D721Med (cell line): ENCODE results near the gene PNPO.
A peak's percentile ranks its signal among the peaks of the same experiment; 100 is the strongest.

Source experiments
- DNase-seq: peaks from one replicate; pipeline ENCODE4 v3.0.0; 2011; ENCODE audit warnings: low spot score; ENCODE audit not compliant: insufficient read length
- FAIRE-seq: peaks from 2 replicates; lab custom pipeline; 2011; peaks lifted over from hg19 to GRCh38; lab: Jason Lieb, UNC
- TF ChIP-seq, protein P1 (sequence below): IDR thresholded peaks from 2 replicates; pipeline ENCODE4 v1.5.1; 2012; ENCODE audit warnings: mild to moderate bottlenecking, control low read depth; ENCODE audit not compliant: insufficient read depth; ENCODE audit errors: missing control alignments

PNPO gene

DNA sequence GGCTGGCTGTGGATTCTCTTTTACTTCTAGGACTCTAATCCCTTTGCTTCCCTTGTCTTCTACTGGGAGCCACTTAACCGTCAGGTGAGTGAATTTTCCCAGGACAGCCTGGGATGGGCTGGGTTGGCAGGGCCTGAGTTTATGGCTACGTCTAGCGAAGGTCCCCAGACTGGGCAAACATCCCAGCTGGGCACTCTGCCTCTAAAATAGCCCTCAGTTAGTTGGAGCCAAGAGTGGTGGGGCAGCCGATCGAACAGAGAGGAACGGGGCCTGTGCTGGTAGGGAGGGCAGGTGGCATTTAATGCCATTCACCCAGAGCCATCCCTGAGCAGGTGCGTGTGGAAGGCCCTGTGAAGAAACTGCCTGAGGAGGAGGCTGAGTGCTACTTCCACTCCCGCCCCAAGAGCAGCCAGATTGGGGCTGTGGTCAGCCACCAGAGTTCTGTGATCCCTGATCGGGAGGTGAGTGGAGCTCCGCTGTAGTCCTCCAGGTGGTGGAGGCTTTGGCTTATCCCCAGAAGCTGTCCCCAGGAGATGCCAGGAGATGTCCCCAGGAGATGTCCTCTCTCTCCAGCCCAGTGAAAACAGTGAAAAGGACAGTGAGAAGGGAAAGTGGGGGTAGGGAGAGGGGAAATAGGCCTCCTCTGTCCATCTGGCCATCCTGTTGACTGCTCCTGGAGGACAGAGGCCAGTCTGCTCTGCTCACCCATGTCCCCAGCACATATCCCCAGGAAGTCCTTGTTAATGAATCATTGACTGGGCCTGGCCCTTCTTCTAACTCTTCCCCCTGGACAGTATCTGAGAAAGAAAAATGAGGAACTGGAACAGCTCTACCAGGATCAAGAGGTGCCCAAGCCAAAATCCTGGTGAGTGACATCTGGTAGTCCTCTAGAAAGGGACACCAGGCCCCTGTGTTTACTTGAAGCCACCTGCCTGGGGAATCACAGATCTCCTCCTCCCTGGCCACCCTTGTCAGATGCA, 4.4 kb downstream of the PNPO start:
- TF ChIP-seq, protein P1, sequence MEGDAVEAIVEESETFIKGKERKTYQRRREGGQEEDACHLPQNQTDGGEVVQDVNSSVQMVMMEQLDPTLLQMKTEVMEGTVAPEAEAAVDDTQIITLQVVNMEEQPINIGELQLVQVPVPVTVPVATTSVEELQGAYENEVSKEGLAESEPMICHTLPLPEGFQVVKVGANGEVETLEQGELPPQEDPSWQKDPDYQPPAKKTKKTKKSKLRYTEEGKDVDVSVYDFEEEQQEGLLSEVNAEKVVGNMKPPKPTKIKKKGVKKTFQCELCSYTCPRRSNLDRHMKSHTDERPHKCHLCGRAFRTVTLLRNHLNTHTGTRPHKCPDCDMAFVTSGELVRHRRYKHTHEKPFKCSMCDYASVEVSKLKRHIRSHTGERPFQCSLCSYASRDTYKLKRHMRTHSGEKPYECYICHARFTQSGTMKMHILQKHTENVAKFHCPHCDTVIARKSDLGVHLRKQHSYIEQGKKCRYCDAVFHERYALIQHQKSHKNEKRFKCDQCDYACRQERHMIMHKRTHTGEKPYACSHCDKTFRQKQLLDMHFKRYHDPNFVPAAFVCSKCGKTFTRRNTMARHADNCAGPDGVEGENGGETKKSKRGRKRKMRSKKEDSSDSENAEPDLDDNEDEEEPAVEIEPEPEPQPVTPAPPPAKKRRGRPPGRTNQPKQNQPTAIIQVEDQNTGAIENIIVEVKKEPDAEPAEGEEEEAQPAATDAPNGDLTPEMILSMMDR = no peak
- no peak for FAIRE-seq
- no peak for DNase-seq

DNA sequence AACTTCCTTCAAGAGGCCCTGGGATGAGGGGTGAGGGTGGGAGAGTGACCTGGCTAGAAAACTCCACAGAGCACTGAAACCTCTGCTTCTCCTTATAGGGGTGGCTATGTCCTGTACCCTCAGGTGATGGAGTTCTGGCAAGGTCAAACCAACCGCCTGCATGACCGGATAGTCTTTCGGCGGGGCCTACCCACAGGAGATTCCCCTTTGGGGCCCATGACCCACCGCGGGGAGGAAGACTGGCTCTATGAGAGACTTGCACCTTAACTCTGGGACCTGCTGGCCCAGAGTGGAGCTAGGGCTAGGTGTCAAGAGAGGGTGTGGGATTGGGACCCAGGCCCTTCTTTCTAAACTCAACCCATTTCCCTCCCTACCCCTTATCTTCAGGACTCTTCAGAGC, 5.1 kb downstream of the PNPO start:
- DNase-seq (no peak), FAIRE-seq (no peak)
- TF ChIP-seq, protein P1 = no peak

DNA sequence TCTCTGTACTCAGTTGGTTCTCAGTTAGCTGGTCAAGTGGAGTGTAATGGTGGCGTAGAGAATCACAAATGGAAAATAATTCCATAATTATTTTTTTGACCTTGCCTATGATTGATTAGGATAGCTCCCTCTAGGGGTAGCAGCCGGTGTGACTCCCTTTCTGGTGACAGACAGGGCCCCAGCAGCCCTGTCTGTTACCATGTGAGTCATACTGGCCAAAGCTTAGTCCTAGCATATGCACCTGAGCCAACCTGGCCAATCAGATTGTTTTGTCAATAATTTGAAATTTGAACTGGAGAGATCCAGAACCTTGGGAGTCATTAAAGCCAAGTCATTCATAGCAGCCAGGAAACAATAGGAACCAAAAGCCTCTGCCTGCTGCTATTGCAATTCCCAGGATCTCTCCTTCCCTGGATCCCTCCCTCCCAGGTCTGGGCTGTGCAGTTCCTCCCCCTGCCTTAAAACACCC, 5.6 kb downstream of the PNPO start:
- DNase-seq (peak; percentile 42), FAIRE-seq (no peak)
- TF ChIP-seq, protein P1 = peak; percentile 72

DNA sequence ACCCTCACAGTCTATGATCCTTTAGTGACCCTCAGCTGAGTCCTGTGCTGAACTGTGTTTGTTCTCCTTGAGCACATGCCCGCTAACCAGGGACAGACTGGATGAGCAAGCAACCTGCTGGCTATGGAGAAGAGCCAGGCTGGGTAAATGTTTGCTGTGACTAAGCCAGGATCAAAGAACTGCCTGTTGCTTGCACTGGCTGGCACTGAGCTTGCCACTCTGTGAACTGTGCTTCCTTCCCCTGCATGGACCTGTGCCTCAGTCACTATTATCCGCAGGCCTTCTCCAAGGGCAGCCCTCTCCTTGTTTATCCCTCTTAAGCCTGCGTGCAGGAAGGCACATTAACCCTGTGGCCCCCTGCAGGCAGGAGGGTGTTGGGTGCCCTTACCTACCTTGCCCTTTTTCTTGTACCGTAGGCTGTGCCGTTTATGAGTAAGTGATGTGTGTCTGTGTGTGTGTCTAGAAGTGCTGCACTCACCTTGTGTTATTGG, 7.4 kb downstream of the PNPO start:
- no peak for FAIRE-seq
- no peak for DNase-seq
- TF ChIP-seq, protein P1 = peak; percentile 9

DNA sequence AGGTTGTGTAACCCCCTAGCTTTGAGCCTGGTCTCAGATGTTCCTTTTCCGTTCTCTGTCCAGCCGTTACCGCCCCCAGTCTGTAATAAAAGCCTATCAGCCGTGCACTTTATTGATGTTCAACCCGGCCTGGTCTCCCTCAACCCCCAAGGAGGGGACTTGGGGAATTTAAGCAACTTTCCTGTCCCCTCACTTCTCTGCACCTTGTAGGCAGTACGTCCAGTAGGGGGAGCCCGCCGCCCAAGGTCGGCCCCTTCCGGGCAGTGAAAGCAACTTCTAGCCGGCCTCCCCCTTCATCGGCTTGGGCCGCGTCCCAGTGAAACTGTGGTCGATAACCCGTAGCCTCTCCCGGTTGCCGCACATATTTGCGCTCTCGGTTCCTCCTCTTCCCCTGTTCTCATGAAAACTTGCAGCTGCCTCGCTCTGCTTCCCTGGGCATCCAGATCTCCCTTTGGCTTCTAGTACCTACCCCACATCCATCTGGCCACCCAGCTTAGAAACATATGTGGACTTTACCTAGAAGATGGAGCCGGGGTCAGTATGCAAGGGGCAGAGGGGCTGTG, 7.9 kb downstream of the PNPO start:
- FAIRE-seq (no peak), DNase-seq (peak; percentile 57)
- TF ChIP-seq, protein P1 = peak; percentile 96

DNA sequence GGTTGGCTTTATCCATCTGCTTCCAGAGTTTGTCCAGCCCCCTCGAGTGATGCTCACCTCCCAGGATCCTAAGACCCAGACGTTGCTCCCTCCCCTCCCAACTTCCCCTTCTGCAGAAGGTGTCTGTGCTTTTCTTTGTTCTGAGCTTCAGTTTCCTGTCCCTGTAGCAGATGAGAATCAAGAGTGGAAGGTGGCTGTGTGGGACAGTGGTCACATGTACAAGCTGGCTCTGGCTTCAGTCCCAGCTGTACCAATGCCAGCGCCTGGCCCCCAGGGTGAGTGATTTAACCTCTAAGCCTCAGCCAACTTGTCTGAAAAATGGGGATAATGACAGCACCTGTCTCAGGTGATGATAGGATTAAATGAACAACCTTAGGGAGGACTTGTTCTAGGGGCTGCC, 8.6 kb downstream of the PNPO start:
- FAIRE-seq = no peak
- TF ChIP-seq, protein P1 = no peak
- DNase-seq = no peak

DNA sequence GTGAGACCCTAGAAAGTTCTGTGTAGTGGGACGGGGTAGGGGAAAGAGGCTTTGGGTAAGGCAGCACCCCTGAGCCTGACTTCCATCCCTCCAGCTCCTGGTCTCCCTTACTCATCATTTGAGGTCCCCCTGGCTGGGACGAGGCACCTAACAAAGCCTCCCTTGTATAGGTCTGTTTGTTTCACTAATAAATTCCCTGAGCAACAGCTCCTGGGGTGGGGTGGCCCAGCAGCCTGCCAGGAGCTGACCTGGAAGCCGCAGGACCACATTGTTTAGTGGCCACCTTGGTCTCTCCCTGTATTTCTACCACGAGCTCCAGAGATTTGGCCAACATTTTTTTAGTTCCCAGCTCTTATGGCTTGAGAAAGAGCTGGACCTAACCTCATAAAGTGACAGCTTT, 9.1 kb downstream of the PNPO start:
- FAIRE-seq (no peak), DNase-seq (no peak)
- TF ChIP-seq, protein P1 = no peak
